ENCODE data around the gene PPRC1. TPM values are rescaled to one million over a fixed set of nuclear protein-coding genes. Genes with fewer than 3 reads are reported as not detected.

PPRC1 gene
- polyA plus RNA-seq, 1 donor from 2014 or later = 6.0 TPM

- Histone ChIP-seq H3K9me2 (ENCODE audit: insufficient read depth, low read length) (no peaks in the 10 kb centered on the region), H3K4me3 (ENCODE audit: low read length) (no peak overlapping the region), H3K9ac (ENCODE audit: low read length) (no peak overlapping the region), H3K36me3 (ENCODE audit: insufficient read depth, low read length) (peaks cover 4% of the 10 kb centered on the region), H3K9me3 (ENCODE audit: low read length) (no peaks in the 10 kb centered on the region), H3K4me2 (ENCODE audit: low read length) (no peak overlapping the region), H3K79me2 (replicated peaks; ENCODE audit: insufficient read depth, low read length) (peaks cover 7% of the 10 kb centered on the region), H3K27ac (ENCODE audit: low read length) (no peak overlapping the region), H3K27me3 (ENCODE audit: insufficient read depth, low read depth, low read length) (no peaks in the 10 kb centered on the region), H2AFZ (ENCODE audit: low read depth, low read length) (no peak overlapping the region), H3F3A (ENCODE audit: insufficient read depth, low read length, poor library complexity, severe bottlenecking) (no peaks in the 10 kb centered on the region), H4K20me1 (ENCODE audit: insufficient read depth) (no peaks in the 10 kb centered on the region)
- no peak for TF ChIP-seq SMC3 (conservative IDR thresholded peaks at IDR 0.05; ENCODE audit: poor library complexity)
- TF ChIP-seq REST (IDR thresholded peaks at IDR 0.05; ENCODE audit: borderline replicate concordance) = no peak
- TF ChIP-seq EP300 (conservative IDR thresholded peaks at IDR 0.05; ENCODE audit: poor library complexity, severe bottlenecking) = no peak
- TF ChIP-seq EZH2 (IDR thresholded peaks at IDR 0.05; ENCODE audit: borderline replicate concordance, insufficient read depth, low read length, poor library complexity, severe bottlenecking) = no peak
- TF ChIP-seq RAD21 (conservative IDR thresholded peaks at IDR 0.05) = no peak
- TF ChIP-seq CTCF (IDR thresholded peaks at IDR 0.05; ENCODE audit: poor library complexity, severe bottlenecking) = no peak
- no peak for TF ChIP-seq MXI1 (conservative IDR thresholded peaks at IDR 0.05; ENCODE audit: poor library complexity, severe bottlenecking)
- no peak for TF ChIP-seq TAF1 (IDR thresholded peaks at IDR 0.05; ENCODE audit: low read depth)
- TF ChIP-seq POLR2AphosphoS5 (IDR thresholded peaks at IDR 0.05) = no peak
These were observed 15.4 kb downstream of the PPRC1 start for GRCh38 chr10:102148275-102148674.

- peaks cover 4% of the 10 kb centered on the region for H3K36me3 ChIP-seq (ENCODE audit: insufficient read depth, low read length)
- H2AFZ ChIP-seq (ENCODE audit: low read depth, low read length) = peak overlapping the region; percentile 22
- H3K9ac ChIP-seq (ENCODE audit: low read length) = peak overlapping the region; percentile 33
These were observed 18.3 kb downstream of the PPRC1 start for GRCh38 chr10:102150970-102151773.

More at GRCh38 chr10:102150970-102151773, 18.3 kb downstream of the PPRC1 start:
- Histone ChIP-seq H3K4me2 (ENCODE audit: low read length) (peak overlapping the region; percentile 27), H3K27me3 (ENCODE audit: insufficient read depth, low read depth, low read length) (no peaks in the 10 kb centered on the region), H3K9me2 (ENCODE audit: insufficient read depth, low read length) (no peaks in the 10 kb centered on the region), H3K4me3 (ENCODE audit: low read length) (peak overlapping the region; percentile 84), H3K9me3 (ENCODE audit: low read length) (no peaks in the 10 kb centered on the region), H3K79me2 (replicated peaks; ENCODE audit: insufficient read depth, low read length) (peaks cover 21% of the 10 kb centered on the region), H4K20me1 (ENCODE audit: insufficient read depth) (no peaks in the 10 kb centered on the region), H3K27ac (ENCODE audit: low read length) (peak overlapping the region; percentile 56), H3F3A (ENCODE audit: insufficient read depth, low read length, poor library complexity, severe bottlenecking) (no peaks in the 10 kb centered on the region)
- TF ChIP-seq TAF1 (IDR thresholded peaks at IDR 0.05; ENCODE audit: low read depth) (no peak), MXI1 (conservative IDR thresholded peaks at IDR 0.05; ENCODE audit: poor library complexity, severe bottlenecking) (no peak), CTCF (IDR thresholded peaks at IDR 0.05; ENCODE audit: poor library complexity, severe bottlenecking) (no peak), EZH2 (IDR thresholded peaks at IDR 0.05; ENCODE audit: borderline replicate concordance, insufficient read depth, low read length, poor library complexity, severe bottlenecking) (no peak), RAD21 (conservative IDR thresholded peaks at IDR 0.05) (no peak), SMC3 (conservative IDR thresholded peaks at IDR 0.05; ENCODE audit: poor library complexity) (no peak), POLR2AphosphoS5 (IDR thresholded peaks at IDR 0.05) (no peak), REST (IDR thresholded peaks at IDR 0.05; ENCODE audit: borderline replicate concordance) (no peak), EP300 (conservative IDR thresholded peaks at IDR 0.05; ENCODE audit: poor library complexity, severe bottlenecking) (no peak)
